HCT116 (cell line): Measurements from ENCODE around the gene CRADD. TPM values are rescaled to one million over a fixed set of nuclear protein-coding genes. Genes with fewer than 3 reads are reported as not detected.

Experiments
- ATAC-seq: fragments of 200-7000 bp; cut with Tn5 transposase; 2 replicates; pipeline ENCODE4 v1.9.1; 2020; ENCODE audit warnings: mild to moderate bottlenecking, moderate library complexity
- BruUV-seq: library from RNA; stranded (reverse); fragments of 400-500 nt; replicated peaks from 2 replicates; lab custom pipeline; 2021; lab: Mats Ljungman, UMichigan
- CTCF ChIA-PET: fragments of 300-600 bp; sonication (Branson Sonifier 250); formaldehyde crosslinking; loops from one replicate; lab custom pipeline; 2021; ENCODE audit warnings: antibody characterized with exemption; lab: Charles Lee
- POLR2A ChIA-PET: fragments of 300-600, 350-600 bp; sonication (Branson Sonifier 250); formaldehyde crosslinking; loops from one replicate; lab custom pipeline; 2021; ENCODE audit warnings: antibody characterized with exemption; lab: Charles Lee
- RAD21 ChIA-PET, 2 experiments: fragments of 300-600 bp; sonication (Branson Sonifier 250); formaldehyde crosslinking; loops; one replicate each; lab custom pipeline; 2023; ENCODE audit warnings: low total read pairs in 2 of 2; ENCODE audit not compliant: uncharacterized antibody in 2 of 2, unreplicated experiment in 2 of 2, low non-redundant PET in 1 of 2; lab: Charles Lee
- DNase-seq: peaks from one replicate; pipeline ENCODE4 v3.0.0-alpha.2; 2010; ENCODE audit warnings: low read depth, low spot score
- H2AFZ ChIP-seq: fragments of 200-600 bp; shearing (Covaris generic), sonication (generic); 2 replicates; pipeline ENCODE4 v1.6.1; 2017; ENCODE audit warnings: low read depth, mixed run types, mixed read lengths, antibody characterized with exemption, low read length; ENCODE audit not compliant: poor library complexity, severe bottlenecking
- H3K27ac ChIP-seq: 2 replicates; pipeline ENCODE4 v1.5.1; 2012; ENCODE audit warnings: low read depth, low read length
- H3K27me3 ChIP-seq: fragments of 200-600 bp; sonication (generic); 2 replicates; pipeline ENCODE4 v1.6.1; 2016; ENCODE audit warnings: mixed run types, low read length, mixed read lengths; ENCODE audit not compliant: insufficient read depth
- H3K36me3 ChIP-seq, 2 experiments: fragments of 200-500 bp in 1 of 2; fragments of 200-600 bp in 1 of 2; sonication (Bioruptor generic) in 1 of 2; sonication (generic) in 1 of 2; 2 replicates each; pipeline versions ENCODE4 v1.5.1 to v1.6.1; 2014 to 2016; ENCODE audit warnings: low read length in 2 of 2, inconsistent platforms in 1 of 2, mixed read lengths in 1 of 2, mixed run types in 1 of 2; ENCODE audit not compliant: insufficient read depth in 2 of 2, control insufficient read depth in 1 of 2
- H3K4me1 ChIP-seq, 2 experiments: fragments of 200-600 bp in 1 of 2; sonication (generic) in 1 of 2; 2 replicates each; pipeline versions ENCODE4 v1.5.1 to v1.6.1; 2012 to 2017; ENCODE audit warnings: low read length in 2 of 2, inconsistent platforms in 1 of 2, mild to moderate bottlenecking in 1 of 2, mixed read lengths in 1 of 2, mixed run types in 1 of 2, moderate library complexity in 1 of 2; ENCODE audit not compliant: insufficient read depth in 2 of 2, control insufficient read depth in 1 of 2
- H3K4me2 ChIP-seq: fragments of 200-600 bp; sonication (generic); 2 replicates; pipeline ENCODE4 v1.6.1; 2017; ENCODE audit warnings: mixed run types, low read length, mixed read lengths
- H3K4me3 ChIP-seq, 2 experiments: fragments of 200-600 bp in 1 of 2; sonication (generic) in 1 of 2; replicated peaks in 1 of 2; 2 replicates each; pipeline ENCODE4 v1.5.1; 2011 to 2016; ENCODE audit warnings: low read length in 2 of 2, control low read depth in 1 of 2, low read depth in 1 of 2, mild to moderate bottlenecking in 1 of 2, mixed read lengths in 1 of 2, mixed run types in 1 of 2
- H3K79me2 ChIP-seq: fragments of 200-600 bp; sonication (generic); 2 replicates; pipeline ENCODE4 v1.6.1; 2017; ENCODE audit warnings: mild to moderate bottlenecking, mixed run types, low read length, moderate library complexity, mixed read lengths; ENCODE audit not compliant: insufficient read depth
- H3K9ac ChIP-seq: fragments of 200-600 bp; sonication (generic); 2 replicates; pipeline ENCODE4 v1.6.1; 2016; ENCODE audit warnings: low read length, mixed read lengths
- H3K9me2 ChIP-seq: fragments of 200-600 bp; sonication (generic), shearing (Covaris generic); 2 replicates; pipeline ENCODE4 v1.6.1; 2017; ENCODE audit warnings: mixed run types, mild to moderate bottlenecking, moderate library complexity; ENCODE audit not compliant: insufficient read depth
- H3K9me3 ChIP-seq, 2 experiments: fragments of 200-500 bp in 1 of 2; fragments of 200-600 bp in 1 of 2; sonication (Bioruptor generic) in 1 of 2; sonication (generic) in 1 of 2; 2 replicates each; pipeline ENCODE4 v1.6.1; 2014 to 2017; ENCODE audit warnings: low read length in 2 of 2, mixed read lengths in 2 of 2, inconsistent platforms in 1 of 2, low read depth in 1 of 2, mild to moderate bottlenecking in 1 of 2, mixed run types in 1 of 2, moderate library complexity in 1 of 2; ENCODE audit not compliant: control insufficient read depth in 1 of 2, insufficient read depth in 1 of 2
- H4K20me1 ChIP-seq: fragments of 200-600 bp; sonication (generic), shearing (Covaris generic); 2 replicates; pipeline ENCODE4 v1.6.1; 2017; ENCODE audit warnings: mixed run types, mild to moderate bottlenecking, moderate library complexity; ENCODE audit not compliant: insufficient read depth
- CEBPB ChIP-seq: IDR thresholded peaks from 2 replicates; pipeline ENCODE4 v1.6.1; 2012; ENCODE audit warnings: low read depth
- EGR1 ChIP-seq: IDR thresholded peaks from 2 replicates; pipeline ENCODE4 v1.6.1; 2012; ENCODE audit warnings: low read depth
- JUND ChIP-seq: IDR thresholded peaks from 2 replicates; pipeline ENCODE4 v1.6.1; 2012
- MAX ChIP-seq: IDR thresholded peaks from 2 replicates; pipeline ENCODE4 v1.6.1; 2012
- POLR2AphosphoS5 ChIP-seq: IDR thresholded peaks from 2 replicates; pipeline ENCODE4 v1.6.1; 2011; ENCODE audit warnings: mild to moderate bottlenecking, low read depth, low read length, moderate library complexity
- RAD21 ChIP-seq: IDR thresholded peaks from 2 replicates; pipeline ENCODE4 v1.6.1; 2012; ENCODE audit warnings: low read depth, mild to moderate bottlenecking
- SP1 ChIP-seq: IDR thresholded peaks from 2 replicates; pipeline ENCODE4 v1.6.1; 2012; ENCODE audit warnings: low read depth
- SRF ChIP-seq: IDR thresholded peaks from 2 replicates; pipeline ENCODE4 v1.6.1; 2012; ENCODE audit warnings: low read depth
- YY1 ChIP-seq: IDR thresholded peaks from 2 replicates; pipeline ENCODE4 v1.6.1; 2011; ENCODE audit warnings: low read length, low read depth, moderate library complexity, mild to moderate bottlenecking; ENCODE audit not compliant: insufficient replicate concordance; ENCODE audit errors: extremely low read depth
- ZBTB33 ChIP-seq: IDR thresholded peaks from 2 replicates; pipeline ENCODE4 v1.6.1; 2011; ENCODE audit warnings: mild to moderate bottlenecking, low read length, moderate library complexity; ENCODE audit not compliant: insufficient replicate concordance; ENCODE audit errors: extremely low read depth
- ZNF274 ChIP-seq: fragments of 200-500 bp; sonication (Bioruptor generic); IDR thresholded peaks from 2 replicates; pipeline ENCODE4 v1.6.1; 2014; ENCODE audit warnings: mild to moderate bottlenecking, low read depth, low read length, inconsistent platforms
- intact Hi-C: fragments of 100-400 bp; cut with micrococcal nuclease; formaldehyde crosslinking; loops from 2 replicates; pipeline ENCODE4 v1.10.0; 2022
- total RNA-seq: library from RNA; stranded (reverse); gene quantifications from one replicate; pipeline ENCODE4 v1.2.1, GENCODE V29; 2021; ENCODE audit not compliant: unreplicated experiment
- TF ChIP-seq, protein P1 (sequence below): IDR thresholded peaks from 2 replicates; pipeline ENCODE4 v1.6.1; 2012; ENCODE audit warnings: low read depth
- TF ChIP-seq, protein P2 (sequence below): IDR thresholded peaks from 2 replicates; pipeline ENCODE4 v1.6.1; 2012

The CRADD gene
- total RNA-seq, 1 experiment from 2014 or later = 12.2 TPM

DNA sequence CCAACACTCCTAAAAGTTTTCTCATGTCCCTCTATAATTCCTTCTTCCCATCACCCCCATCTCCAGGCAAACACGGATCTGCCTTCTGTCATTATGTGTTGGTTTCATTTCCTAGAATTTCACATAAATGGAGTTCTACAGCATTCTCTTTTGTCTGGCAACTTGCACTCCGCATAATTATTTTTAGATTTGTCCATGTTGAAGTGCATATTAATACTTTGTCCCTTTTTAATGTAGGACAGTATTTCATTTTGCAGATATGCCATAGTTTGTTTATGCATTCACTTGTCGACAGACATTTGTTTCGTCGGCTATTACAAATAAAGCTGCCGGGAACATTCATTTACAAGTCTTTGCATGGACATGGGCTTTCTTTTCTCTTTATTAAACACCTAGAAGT is 150.0 kb downstream of the CRADD start:
- RAD21 ChIA-PET = no interaction called here
- H3K9me3 ChIP-seq = no peaks in the 10 kb centered on the region
- no peak for ATAC-seq

More for the DNA sequence above, 150.0 kb downstream of the CRADD start:
- Histone ChIP-seq H4K20me1 (no peaks in the 10 kb centered on the region), H3K4me1 (no peaks in the 10 kb centered on the region), H3K9me2 (no peaks in the 10 kb centered on the region), H3K36me3 (no peaks in the 10 kb centered on the region), H3K9ac (no peak overlapping the region), H3K4me2 (no peak overlapping the region), H3K27ac (no peak overlapping the region), H3K27me3 (no peaks in the 10 kb centered on the region), H2AFZ (no peak overlapping the region), H3K79me2 (no peaks in the 10 kb centered on the region), H3K4me3 (no peak overlapping the region)
- no TSS peak for BruUV-seq
- TF ChIP-seq, protein P1, sequence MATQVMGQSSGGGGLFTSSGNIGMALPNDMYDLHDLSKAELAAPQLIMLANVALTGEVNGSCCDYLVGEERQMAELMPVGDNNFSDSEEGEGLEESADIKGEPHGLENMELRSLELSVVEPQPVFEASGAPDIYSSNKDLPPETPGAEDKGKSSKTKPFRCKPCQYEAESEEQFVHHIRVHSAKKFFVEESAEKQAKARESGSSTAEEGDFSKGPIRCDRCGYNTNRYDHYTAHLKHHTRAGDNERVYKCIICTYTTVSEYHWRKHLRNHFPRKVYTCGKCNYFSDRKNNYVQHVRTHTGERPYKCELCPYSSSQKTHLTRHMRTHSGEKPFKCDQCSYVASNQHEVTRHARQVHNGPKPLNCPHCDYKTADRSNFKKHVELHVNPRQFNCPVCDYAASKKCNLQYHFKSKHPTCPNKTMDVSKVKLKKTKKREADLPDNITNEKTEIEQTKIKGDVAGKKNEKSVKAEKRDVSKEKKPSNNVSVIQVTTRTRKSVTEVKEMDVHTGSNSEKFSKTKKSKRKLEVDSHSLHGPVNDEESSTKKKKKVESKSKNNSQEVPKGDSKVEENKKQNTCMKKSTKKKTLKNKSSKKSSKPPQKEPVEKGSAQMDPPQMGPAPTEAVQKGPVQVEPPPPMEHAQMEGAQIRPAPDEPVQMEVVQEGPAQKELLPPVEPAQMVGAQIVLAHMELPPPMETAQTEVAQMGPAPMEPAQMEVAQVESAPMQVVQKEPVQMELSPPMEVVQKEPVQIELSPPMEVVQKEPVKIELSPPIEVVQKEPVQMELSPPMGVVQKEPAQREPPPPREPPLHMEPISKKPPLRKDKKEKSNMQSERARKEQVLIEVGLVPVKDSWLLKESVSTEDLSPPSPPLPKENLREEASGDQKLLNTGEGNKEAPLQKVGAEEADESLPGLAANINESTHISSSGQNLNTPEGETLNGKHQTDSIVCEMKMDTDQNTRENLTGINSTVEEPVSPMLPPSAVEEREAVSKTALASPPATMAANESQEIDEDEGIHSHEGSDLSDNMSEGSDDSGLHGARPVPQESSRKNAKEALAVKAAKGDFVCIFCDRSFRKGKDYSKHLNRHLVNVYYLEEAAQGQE = no peak
- no peak for TF ChIP-seq RAD21
- TF ChIP-seq POLR2AphosphoS5 = no peak
- TF ChIP-seq ZBTB33 = no peak
- TF ChIP-seq SP1 = no peak
- no peak for TF ChIP-seq ZNF274
- no peak for TF ChIP-seq YY1
- no peak for TF ChIP-seq SRF
- no peak for TF ChIP-seq EGR1
- TF ChIP-seq CEBPB = no peak
- TF ChIP-seq, protein P2, sequence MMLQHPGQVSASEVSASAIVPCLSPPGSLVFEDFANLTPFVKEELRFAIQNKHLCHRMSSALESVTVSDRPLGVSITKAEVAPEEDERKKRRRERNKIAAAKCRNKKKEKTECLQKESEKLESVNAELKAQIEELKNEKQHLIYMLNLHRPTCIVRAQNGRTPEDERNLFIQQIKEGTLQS = no peak
- TF ChIP-seq JUND = no peak
- no peak for TF ChIP-seq MAX
- POLR2A ChIA-PET = no interaction called here
- CTCF ChIA-PET = no interaction called here
- DNase-seq = no peak
- intact Hi-C loops = no loop called here
